ENCODE data around the gene TENT5C. TPM values are rescaled to one million over a fixed set of nuclear protein-coding genes. Genes with fewer than 3 reads are reported as not detected.
A peak's percentile ranks its signal among the peaks of the same experiment; 100 is the strongest.

Gene TENT5C
- total RNA-seq, 1 experiment from 2014 or later: 1.4 TPM

DNA sequence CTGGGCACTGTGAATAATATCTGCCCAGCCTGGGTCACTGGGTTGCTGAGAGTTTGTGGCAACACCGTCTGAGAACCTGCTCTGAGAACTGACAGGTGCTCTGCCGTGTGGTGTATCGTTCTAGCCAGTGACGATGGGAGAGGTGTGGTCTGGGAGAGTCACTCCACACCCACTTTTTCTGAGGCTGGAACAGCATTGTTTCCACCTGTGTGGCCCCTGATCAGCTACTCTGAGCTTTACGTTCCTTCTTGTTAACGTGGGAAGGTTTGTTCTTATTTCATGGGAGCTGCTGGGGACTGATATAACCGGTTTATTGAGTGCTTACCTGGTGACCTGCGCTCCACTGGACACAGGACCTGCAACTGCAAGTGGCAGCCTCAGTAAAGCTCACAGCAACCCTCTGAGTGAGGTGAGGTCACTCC is 34.8 kb upstream of the TENT5C start:
- intact Hi-C loops (cut with micrococcal nuclease): no loop called here
- H3K27me3 ChIP-seq (ENCODE audit: insufficient read depth, low read length): no peaks in the 10 kb centered on the region
- ATAC-seq (peak; percentile 54; the same call in 1 of the 2 replicates), DNase-seq (ENCODE audit: low read depth, low spot score) (no peak)
- H2AFZ ChIP-seq (ENCODE audit: low read depth, low read length, poor library complexity, severe bottlenecking): no peak overlapping the region
- H3K4me1 ChIP-seq (ENCODE audit: control insufficient read depth in 1 of 2, insufficient read depth in 2 of 2, low read length in 2 of 2): no peaks in the 10 kb centered on the region; a peak in 1 of 4 replicates
- H3K9ac ChIP-seq (ENCODE audit: low read length): no peak overlapping the region
- TF ChIP-seq, protein P1, sequence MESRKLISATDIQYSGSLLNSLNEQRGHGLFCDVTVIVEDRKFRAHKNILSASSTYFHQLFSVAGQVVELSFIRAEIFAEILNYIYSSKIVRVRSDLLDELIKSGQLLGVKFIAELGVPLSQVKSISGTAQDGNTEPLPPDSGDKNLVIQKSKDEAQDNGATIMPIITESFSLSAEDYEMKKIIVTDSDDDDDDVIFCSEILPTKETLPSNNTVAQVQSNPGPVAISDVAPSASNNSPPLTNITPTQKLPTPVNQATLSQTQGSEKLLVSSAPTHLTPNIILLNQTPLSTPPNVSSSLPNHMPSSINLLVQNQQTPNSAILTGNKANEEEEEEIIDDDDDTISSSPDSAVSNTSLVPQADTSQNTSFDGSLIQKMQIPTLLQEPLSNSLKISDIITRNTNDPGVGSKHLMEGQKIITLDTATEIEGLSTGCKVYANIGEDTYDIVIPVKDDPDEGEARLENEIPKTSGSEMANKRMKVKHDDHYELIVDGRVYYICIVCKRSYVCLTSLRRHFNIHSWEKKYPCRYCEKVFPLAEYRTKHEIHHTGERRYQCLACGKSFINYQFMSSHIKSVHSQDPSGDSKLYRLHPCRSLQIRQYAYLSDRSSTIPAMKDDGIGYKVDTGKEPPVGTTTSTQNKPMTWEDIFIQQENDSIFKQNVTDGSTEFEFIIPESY (IDR thresholded peaks at IDR 0.05; ENCODE audit: extremely low read depth, insufficient replicate concordance, low read length): no peak
- TF ChIP-seq, protein P2, sequence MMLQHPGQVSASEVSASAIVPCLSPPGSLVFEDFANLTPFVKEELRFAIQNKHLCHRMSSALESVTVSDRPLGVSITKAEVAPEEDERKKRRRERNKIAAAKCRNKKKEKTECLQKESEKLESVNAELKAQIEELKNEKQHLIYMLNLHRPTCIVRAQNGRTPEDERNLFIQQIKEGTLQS (IDR thresholded peaks at IDR 0.05): no peak
- no peak for TF ChIP-seq EZH2phosphoT487 (IDR thresholded peaks at IDR 0.05; ENCODE audit: borderline replicate concordance)
- H3K9me3 ChIP-seq (ENCODE audit: control insufficient read depth in 1 of 2, insufficient read depth in 1 of 2, low read depth in 1 of 2, low read length in 2 of 2): no peaks in the 10 kb centered on the region
- no peak overlapping the region for H3K4me3 ChIP-seq (replicated peaks in 1 of 2; ENCODE audit: low read depth in 1 of 2, low read length in 2 of 2)
- H3K9me2 ChIP-seq (ENCODE audit: insufficient read depth): no peaks in the 10 kb centered on the region
- no peaks in the 10 kb centered on the region for H3K36me3 ChIP-seq (ENCODE audit: control insufficient read depth in 1 of 2, insufficient read depth in 2 of 2, low read length in 2 of 2)
- ChIA-PET RAD21 (ENCODE audit: low non-redundant PET in 1 of 2, low total read pairs in 2 of 2, uncharacterized antibody in 2 of 2, unreplicated experiment in 2 of 2) (no interaction called here), POLR2A (no interaction called here), CTCF (no interaction called here)
- H3K27ac ChIP-seq (ENCODE audit: low read depth, low read length): no peak overlapping the region
- no peaks in the 10 kb centered on the region for H3K79me2 ChIP-seq (ENCODE audit: insufficient read depth, low read length)
- H3K4me2 ChIP-seq (ENCODE audit: low read length): no peak overlapping the region
- BruUV-seq (replicated peaks): no TSS peak
- no peaks in the 10 kb centered on the region for H4K20me1 ChIP-seq (ENCODE audit: insufficient read depth)

DNA sequence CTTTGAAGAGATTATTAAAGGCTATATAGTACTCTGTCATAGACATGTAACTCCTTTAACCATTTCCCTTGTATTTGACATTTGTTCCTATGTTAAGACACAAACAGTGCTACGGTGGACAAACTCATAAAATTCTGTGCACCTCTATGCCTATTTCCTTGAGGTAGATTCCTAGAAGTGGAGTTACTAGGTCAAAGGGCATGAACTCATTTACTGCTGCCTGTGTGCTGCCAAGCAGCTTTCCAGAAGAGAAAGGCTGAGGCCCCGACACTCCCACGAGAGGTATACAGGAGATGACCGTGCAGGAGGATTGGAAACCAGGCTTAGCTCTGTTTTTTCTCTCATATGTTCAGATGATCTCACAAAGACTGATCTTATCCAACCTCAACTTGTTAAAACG is 34.4 kb upstream of the TENT5C start:
- Histone ChIP-seq H3K4me1 (ENCODE audit: control insufficient read depth in 1 of 2, insufficient read depth in 2 of 2, low read length in 2 of 2) (no peaks in the 10 kb centered on the region; a peak in 1 of 4 replicates), H3K36me3 (ENCODE audit: control insufficient read depth in 1 of 2, insufficient read depth in 2 of 2, low read length in 2 of 2) (no peaks in the 10 kb centered on the region), H3K79me2 (ENCODE audit: insufficient read depth, low read length) (no peaks in the 10 kb centered on the region), H4K20me1 (ENCODE audit: insufficient read depth) (no peaks in the 10 kb centered on the region), H3K4me3 (replicated peaks in 1 of 2; ENCODE audit: low read depth in 1 of 2, low read length in 2 of 2) (no peak overlapping the region), H2AFZ (ENCODE audit: low read depth, low read length, poor library complexity, severe bottlenecking) (no peak overlapping the region), H3K27ac (ENCODE audit: low read depth, low read length) (no peak overlapping the region), H3K4me2 (ENCODE audit: low read length) (no peak overlapping the region), H3K27me3 (ENCODE audit: insufficient read depth, low read length) (no peaks in the 10 kb centered on the region), H3K9me2 (ENCODE audit: insufficient read depth) (no peaks in the 10 kb centered on the region), H3K9me3 (ENCODE audit: control insufficient read depth in 1 of 2, insufficient read depth in 1 of 2, low read depth in 1 of 2, low read length in 2 of 2) (no peaks in the 10 kb centered on the region), H3K9ac (ENCODE audit: low read length) (no peak overlapping the region)
- ChIA-PET CTCF (no interaction called here), RAD21 (ENCODE audit: low non-redundant PET in 1 of 2, low total read pairs in 2 of 2, uncharacterized antibody in 2 of 2, unreplicated experiment in 2 of 2) (no interaction called here), POLR2A (no interaction called here)
- no peak for DNase-seq (ENCODE audit: low read depth, low spot score)
- intact Hi-C loops (cut with micrococcal nuclease): no loop called here
- ATAC-seq: no peak
- BruUV-seq (replicated peaks): no TSS peak
- TF ChIP-seq EZH2 (IDR thresholded peaks at IDR 0.05) (no peak), SIN3A (IDR thresholded peaks at IDR 0.05; ENCODE audit: low read depth) (no peak), ZFX (IDR thresholded peaks at IDR 0.05) (no peak), YY1 (IDR thresholded peaks at IDR 0.05; ENCODE audit: extremely low read depth, insufficient replicate concordance, low read depth, low read length) (no peak), TCF7L2 (IDR thresholded peaks at IDR 0.05; ENCODE audit: borderline replicate concordance, extremely low read depth, insufficient read depth, insufficient read length) (no peak), RAD21 (IDR thresholded peaks at IDR 0.05; ENCODE audit: low read depth) (no peak), JUND (IDR thresholded peaks at IDR 0.05) (no peak), CBX3 (IDR thresholded peaks at IDR 0.05; ENCODE audit: low read depth) (no peak), ELF1 (IDR thresholded peaks at IDR 0.05; ENCODE audit: borderline replicate concordance, low read depth) (no peak), POLR2A (IDR thresholded peaks at IDR 0.05; ENCODE audit: borderline replicate concordance, extremely low read depth, insufficient read depth, insufficient read length) (no peak), CEBPB (IDR thresholded peaks at IDR 0.05; ENCODE audit: low read depth) (no peak), FOSL1 (IDR thresholded peaks at IDR 0.05; ENCODE audit: low read depth) (no peak), ZNF274 (IDR thresholded peaks at IDR 0.05; ENCODE audit: low read depth, low read length) (no peak)
- TF ChIP-seq, protein P3, sequence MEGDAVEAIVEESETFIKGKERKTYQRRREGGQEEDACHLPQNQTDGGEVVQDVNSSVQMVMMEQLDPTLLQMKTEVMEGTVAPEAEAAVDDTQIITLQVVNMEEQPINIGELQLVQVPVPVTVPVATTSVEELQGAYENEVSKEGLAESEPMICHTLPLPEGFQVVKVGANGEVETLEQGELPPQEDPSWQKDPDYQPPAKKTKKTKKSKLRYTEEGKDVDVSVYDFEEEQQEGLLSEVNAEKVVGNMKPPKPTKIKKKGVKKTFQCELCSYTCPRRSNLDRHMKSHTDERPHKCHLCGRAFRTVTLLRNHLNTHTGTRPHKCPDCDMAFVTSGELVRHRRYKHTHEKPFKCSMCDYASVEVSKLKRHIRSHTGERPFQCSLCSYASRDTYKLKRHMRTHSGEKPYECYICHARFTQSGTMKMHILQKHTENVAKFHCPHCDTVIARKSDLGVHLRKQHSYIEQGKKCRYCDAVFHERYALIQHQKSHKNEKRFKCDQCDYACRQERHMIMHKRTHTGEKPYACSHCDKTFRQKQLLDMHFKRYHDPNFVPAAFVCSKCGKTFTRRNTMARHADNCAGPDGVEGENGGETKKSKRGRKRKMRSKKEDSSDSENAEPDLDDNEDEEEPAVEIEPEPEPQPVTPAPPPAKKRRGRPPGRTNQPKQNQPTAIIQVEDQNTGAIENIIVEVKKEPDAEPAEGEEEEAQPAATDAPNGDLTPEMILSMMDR (IDR thresholded peaks at IDR 0.05 in 2 of 3, conservative IDR thresholded peaks at IDR 0.05 in 1 of 3; ENCODE audit: borderline replicate concordance in 1 of 3, insufficient read depth in 1 of 3, low read depth in 2 of 3, low read length in 2 of 3): no peak
- TF ChIP-seq, protein P4, sequence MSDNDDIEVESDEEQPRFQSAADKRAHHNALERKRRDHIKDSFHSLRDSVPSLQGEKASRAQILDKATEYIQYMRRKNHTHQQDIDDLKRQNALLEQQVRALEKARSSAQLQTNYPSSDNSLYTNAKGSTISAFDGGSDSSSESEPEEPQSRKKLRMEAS (IDR thresholded peaks at IDR 0.05): no peak
